ENCODE data around the gene DENND4A. TPM values are rescaled to one million over a fixed set of nuclear protein-coding genes. Genes with fewer than 3 reads are reported as not detected.
A peak's percentile ranks its signal among the peaks of the same experiment; 100 is the strongest.

The DENND4A gene
- total RNA-seq, 1 experiment from 2014 or later: 14.4 TPM

GRCh38 chr15:65824941-65825544, 33.0 kb upstream of the DENND4A start:
- no peaks in the 10 kb centered on the region for H3K27me3 ChIP-seq (ENCODE audit: control insufficient read depth, insufficient read depth, low read length)
- no peaks in the 10 kb centered on the region for H3K9me3 ChIP-seq (ENCODE audit: control insufficient read depth, insufficient read depth, low read depth, low read length)
- TF ChIP-seq POLR2AphosphoS5 (IDR thresholded peaks at IDR 0.05; ENCODE audit: low read depth, low read length): no peak
- BruUV-seq (replicated peaks): no TSS peak
- DNase-seq (ENCODE audit: low read depth, low spot score) (no peak), ATAC-seq (no peak)
- in situ Hi-C loops (cut with HindIII; ENCODE audit: low pct_unique_long_range_greater_than_20kb, low sequenced_read_pairs) (no loop called here), intact Hi-C loops (cut with micrococcal nuclease; ENCODE audit: unreplicated experiment) (loop anchor here (10.0 kb wide), 1 partner anchor 190 kb away; no protein-coding TSS in a partner anchor)
- ChIA-PET CTCF (interaction anchor here (0.5 kb wide), 1 partner anchor 9 kb away, joined by 3 read pairs; no protein-coding TSS in a partner anchor), POLR2A (no interaction called here)
- H3K27ac ChIP-seq (ENCODE audit: low read length): no peak overlapping the region
- no peaks in the 10 kb centered on the region for H3K36me3 ChIP-seq (ENCODE audit: control insufficient read depth, insufficient read depth, low read length)
- no peak overlapping the region for H3K4me3 ChIP-seq (ENCODE audit: low read depth in 2 of 2, low read length in 2 of 2)
- H3K4me1 ChIP-seq (ENCODE audit: control insufficient read depth, insufficient read depth, low read length): no peaks in the 10 kb centered on the region

GRCh38 chr15:65824031-65824743, 32.1 kb upstream of the DENND4A start:
- no peaks in the 10 kb centered on the region for H3K9me3 ChIP-seq (ENCODE audit: control insufficient read depth, insufficient read depth, low read depth, low read length)
- CTCF ChIA-PET: interaction anchor here (0.5 to 1.1 kb wide), 4 partner anchors 8 to 76 kb away, joined by 3 to 5 read pairs (median 4); no protein-coding TSS in a partner anchor
- no peak overlapping the region for H3K27ac ChIP-seq (ENCODE audit: low read length)

GRCh38 chr15:65822316-65822715, 30.2 kb upstream of the DENND4A start:
- ChIA-PET POLR2A (no interaction called here), CTCF (interaction anchor here (0.7 kb wide), 1 partner anchor 334 kb away, joined by 5 read pairs; no protein-coding TSS in a partner anchor)
- no peak overlapping the region for H3K27ac ChIP-seq (ENCODE audit: low read length)
- H3K36me3 ChIP-seq (ENCODE audit: control insufficient read depth, insufficient read depth, low read length): no peaks in the 10 kb centered on the region
- in situ Hi-C loops (cut with HindIII; ENCODE audit: low pct_unique_long_range_greater_than_20kb, low sequenced_read_pairs): no loop called here
- DNase-seq (ENCODE audit: low read depth, low spot score) (no peak), ATAC-seq (no peak)
- no peak overlapping the region for H3K4me3 ChIP-seq (ENCODE audit: low read depth in 2 of 2, low read length in 2 of 2)
- intact Hi-C loops (cut with micrococcal nuclease; ENCODE audit: unreplicated experiment): loop anchor here (10.0 kb wide), 1 partner anchor 188 kb away; no protein-coding TSS in a partner anchor
- no TSS peak for BruUV-seq (replicated peaks)
- no peaks in the 10 kb centered on the region for H3K4me1 ChIP-seq (ENCODE audit: control insufficient read depth, insufficient read depth, low read length)
- H3K27me3 ChIP-seq (ENCODE audit: control insufficient read depth, insufficient read depth, low read length): no peaks in the 10 kb centered on the region
- no peaks in the 10 kb centered on the region for H3K9me3 ChIP-seq (ENCODE audit: control insufficient read depth, insufficient read depth, low read depth, low read length)
- TF ChIP-seq POLR2AphosphoS5 (IDR thresholded peaks at IDR 0.05; ENCODE audit: low read depth, low read length) (no peak), SIN3A (IDR thresholded peaks at IDR 0.05; ENCODE audit: borderline replicate concordance, insufficient read depth, low read depth, low read length) (no peak), TCF7L2 (IDR thresholded peaks at IDR 0.05; ENCODE audit: low read depth, low read length) (no peak), CTCF (IDR thresholded peaks at IDR 0.05) (no peak), REST (IDR thresholded peaks at IDR 0.05; ENCODE audit: insufficient read depth in 1 of 2, low read depth in 2 of 2, low read length in 1 of 2) (no peak)

More at GRCh38 chr15:65824031-65824743, 32.1 kb upstream of the DENND4A start:
- H3K36me3 ChIP-seq (ENCODE audit: control insufficient read depth, insufficient read depth, low read length): no peaks in the 10 kb centered on the region
- H3K4me1 ChIP-seq (ENCODE audit: control insufficient read depth, insufficient read depth, low read length): no peaks in the 10 kb centered on the region
- peak; percentile 99 for ATAC-seq
- intact Hi-C loops (cut with micrococcal nuclease; ENCODE audit: unreplicated experiment) (loop anchor here (10.0 kb wide), 1 partner anchor 189 kb away; no protein-coding TSS in a partner anchor), in situ Hi-C loops (cut with HindIII; ENCODE audit: low pct_unique_long_range_greater_than_20kb, low sequenced_read_pairs) (no loop called here)
- TF ChIP-seq POLR2AphosphoS5 (IDR thresholded peaks at IDR 0.05; ENCODE audit: low read depth, low read length): no peak
- no peak for TF ChIP-seq TCF7L2 (IDR thresholded peaks at IDR 0.05; ENCODE audit: low read depth, low read length)
- peak; percentile 90 for TF ChIP-seq CTCF (IDR thresholded peaks at IDR 0.05)
- DNase-seq (ENCODE audit: low read depth, low spot score): no peak
- no TSS peak for BruUV-seq (replicated peaks)
- no peaks in the 10 kb centered on the region for H3K27me3 ChIP-seq (ENCODE audit: control insufficient read depth, insufficient read depth, low read length)
- no peak overlapping the region for H3K4me3 ChIP-seq (ENCODE audit: low read depth in 2 of 2, low read length in 2 of 2)
- POLR2A ChIA-PET: no interaction called here

Data from Panc1 (cell line).